Mucosa of descending colon (tissue), 3 donors: ENCODE measurements around the gene TAL2. TPM values are rescaled to one million over a fixed set of nuclear protein-coding genes. Genes with fewer than 3 reads are reported as not detected.

Source experiments
- ATAC-seq: fragments of 200-7000 bp; cut with Tn5 transposase; one replicate; pipeline ENCODE4 v1.9.1; 2020; ENCODE audit warnings: mild to moderate bottlenecking, moderate library complexity
- DNase-seq, 3 donors: peaks; one replicate each; pipeline ENCODE4 v3.0.0-alpha.2; 2020
- H3K36me3 ChIP-seq: fragments of 200-600 bp; one replicate; pipeline ENCODE4 v1.8.0; 2021; ENCODE audit warnings: low read depth, mild to moderate bottlenecking
- H3K4me1 ChIP-seq: fragments of 200-600 bp; one replicate; pipeline ENCODE4 v1.8.0; 2021; ENCODE audit warnings: low read depth, mild to moderate bottlenecking
- H3K4me3 ChIP-seq: fragments of 200-600 bp; one replicate; pipeline ENCODE4 v1.8.0; 2021; ENCODE audit warnings: mild to moderate bottlenecking
- H3K9me3 ChIP-seq: fragments of 200-600 bp; one replicate; pipeline ENCODE4 v1.8.0; 2021; ENCODE audit warnings: mild to moderate bottlenecking
- intact Hi-C, 2 donors: fragments of 100-400 bp; cut with DNase I in 1 of 2; cut with micrococcal nuclease in 1 of 2; formaldehyde crosslinking; loops; one replicate each; pipeline versions ENCODE4 v1.11.0 to v1.11.1; 2022; cut with DNase I, micrococcal nuclease
- total RNA-seq, 3 donors: library from RNA; stranded (reverse); fragmentation: NEBNext Ultra II Directional in 2 of 3; extraction: Animal tissue kit (Norgen Biotek cat#: 25700) in 2 of 3; gene quantifications; one replicate each; pipeline versions ENCODE4 v1.2.1 to v1.2.4, GENCODE V29; 2021 to 2023
- TF ChIP-seq, protein P1 (sequence below): fragments of 200-600 bp; IDR thresholded peaks from one replicate; pipeline ENCODE4 v1.8.0; 2022; ENCODE audit warnings: antibody characterized with exemption, mild to moderate bottlenecking
- donor health status: DM: no; HTN: no; CAD: no; lungs with moderate emphysema.
- donor health status: DM: no; HTN: no; CAD: no.
- donor health status: DM: no; HTN: yes; CAD: no.

Gene TAL2
- total RNA-seq, 3 donors from 2014 or later = 0.65 TPM; not detected in 2

DNA sequence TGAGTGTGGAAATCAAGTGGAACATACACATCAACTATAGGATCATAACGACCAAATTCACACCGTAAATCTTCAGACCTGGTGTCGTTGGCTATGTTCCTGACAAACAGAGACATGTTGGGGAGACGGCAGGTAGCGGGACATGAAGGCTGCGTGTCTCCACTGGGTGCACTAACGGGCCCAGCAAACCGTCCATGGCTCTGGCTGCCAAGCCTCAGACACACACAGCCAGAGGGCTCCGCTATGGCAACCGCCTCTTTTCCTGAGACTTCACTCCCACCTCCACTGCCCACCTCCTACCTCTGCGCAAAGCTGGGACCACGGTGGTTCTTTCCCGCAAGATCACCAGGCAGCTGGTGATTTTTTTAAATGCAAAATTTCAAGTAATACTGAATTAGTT lies 48.4 kb downstream of the TAL2 start:
- ATAC-seq = no peak

GRCh38 chr9:105711867-105712266 lies 49.6 kb downstream of the TAL2 start:
- TF ChIP-seq, protein P1, sequence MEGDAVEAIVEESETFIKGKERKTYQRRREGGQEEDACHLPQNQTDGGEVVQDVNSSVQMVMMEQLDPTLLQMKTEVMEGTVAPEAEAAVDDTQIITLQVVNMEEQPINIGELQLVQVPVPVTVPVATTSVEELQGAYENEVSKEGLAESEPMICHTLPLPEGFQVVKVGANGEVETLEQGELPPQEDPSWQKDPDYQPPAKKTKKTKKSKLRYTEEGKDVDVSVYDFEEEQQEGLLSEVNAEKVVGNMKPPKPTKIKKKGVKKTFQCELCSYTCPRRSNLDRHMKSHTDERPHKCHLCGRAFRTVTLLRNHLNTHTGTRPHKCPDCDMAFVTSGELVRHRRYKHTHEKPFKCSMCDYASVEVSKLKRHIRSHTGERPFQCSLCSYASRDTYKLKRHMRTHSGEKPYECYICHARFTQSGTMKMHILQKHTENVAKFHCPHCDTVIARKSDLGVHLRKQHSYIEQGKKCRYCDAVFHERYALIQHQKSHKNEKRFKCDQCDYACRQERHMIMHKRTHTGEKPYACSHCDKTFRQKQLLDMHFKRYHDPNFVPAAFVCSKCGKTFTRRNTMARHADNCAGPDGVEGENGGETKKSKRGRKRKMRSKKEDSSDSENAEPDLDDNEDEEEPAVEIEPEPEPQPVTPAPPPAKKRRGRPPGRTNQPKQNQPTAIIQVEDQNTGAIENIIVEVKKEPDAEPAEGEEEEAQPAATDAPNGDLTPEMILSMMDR = no peak
- no peaks in the 10 kb centered on the region for H3K9me3 ChIP-seq
- ATAC-seq = no peak
- intact Hi-C loops = no loop called here
- no peaks in the 10 kb centered on the region for H3K36me3 ChIP-seq
- DNase-seq = no peak
- H3K4me1 ChIP-seq = no peaks in the 10 kb centered on the region
- H3K4me3 ChIP-seq = no peak overlapping the region

More for the DNA sequence above, 48.4 kb downstream of the TAL2 start:
- Histone ChIP-seq H3K4me3 (no peak overlapping the region), H3K36me3 (no peaks in the 10 kb centered on the region), H3K9me3 (no peaks in the 10 kb centered on the region), H3K4me1 (no peaks in the 10 kb centered on the region)
- intact Hi-C loops = no loop called here
- TF ChIP-seq, protein P1 = no peak
- DNase-seq = no peak

GRCh38 chr9:105712297-105712696 lies 50.0 kb downstream of the TAL2 start:
- ATAC-seq = no peak
- intact Hi-C loops = no loop called here
- DNase-seq = no peak

More at GRCh38 chr9:105712297-105712696, 50.0 kb downstream of the TAL2 start:
- H3K36me3 ChIP-seq = no peaks in the 10 kb centered on the region
- TF ChIP-seq, protein P1 = no peak
- no peaks in the 10 kb centered on the region for H3K4me1 ChIP-seq
- no peak overlapping the region for H3K4me3 ChIP-seq
- H3K9me3 ChIP-seq = no peaks in the 10 kb centered on the region

Other genes starting within 250 kb of the TAL2 start
- 1 to 10 TPM; 7.8 to 9.9 (median 9.9) TPM for gene FSD1L, start 214.4 kb upstream of the TAL2 start, total RNA-seq
- 10 to 100 TPM; 11.2 to 16.2 (median 15.1) TPM for gene FKTN, start 104.3 kb upstream of the TAL2 start, total RNA-seq
- gene TMEM38B, start 32.1 kb downstream of the TAL2 start, total RNA-seq = 10 to 100 TPM; 19.3 to 36.8 (median 19.3) TPM